ENCODE results near the gene COQ9. TPM values are rescaled to one million over a fixed set of nuclear protein-coding genes. Genes with fewer than 3 reads are reported as not detected.

Gene COQ9
- total RNA-seq, 1 experiment from 2014 or later: 67.4 TPM

- Histone ChIP-seq H3K4me3 (ENCODE audit: low read length) (no peak overlapping the region), H3K9me3 (ENCODE audit: low read length) (no peaks in the 10 kb centered on the region), H3K9me2 (replicated peaks; ENCODE audit: low read length) (no peaks in the 10 kb centered on the region), H2AFZ (ENCODE audit: low read length) (no peak overlapping the region), H3K9ac (ENCODE audit: low read length) (no peak overlapping the region), H4K20me1 (ENCODE audit: low read length) (no peaks in the 10 kb centered on the region), H3K79me2 (ENCODE audit: low read length) (peaks cover 26% of the 10 kb centered on the region), H3K36me3 (ENCODE audit: low read depth, low read length) (peaks cover 26% of the 10 kb centered on the region; the same call in 1 of the 2 replicates), H3F3A (ENCODE audit: low read length, unreplicated experiment) (no peaks in the 10 kb centered on the region), H3K4me1 (ENCODE audit: insufficient read depth, low read length) (no peaks in the 10 kb centered on the region), H3K27ac (ENCODE audit: low read length) (no peak overlapping the region), H3K27me3 (ENCODE audit: low read length) (no peaks in the 10 kb centered on the region), H3K4me2 (ENCODE audit: low read length) (no peak overlapping the region)
- ATAC-seq (no peak), DNase-seq (no peak)
- BruUV-seq (replicated peaks): no TSS peak
- intact Hi-C loops (cut with micrococcal nuclease): no loop called here
- TF ChIP-seq CTCF (conservative IDR thresholded peaks at IDR 0.05; ENCODE audit: low read depth, low read length) (no peak), EZH2 (IDR thresholded peaks at IDR 0.05; ENCODE audit: low read length, unreplicated experiment) (no peak), EZH2phosphoT487 (IDR thresholded peaks at IDR 0.05; ENCODE audit: borderline replicate concordance, low read length) (no peak)
- POLR2A ChIA-PET (ENCODE audit: unreplicated experiment): no interaction called here
- CTCF ChIA-PET: no interaction called here
Observed at GRCh38 chr16:57464523-57464922, 17.2 kb downstream of the COQ9 start.

- H3K27me3 ChIP-seq (ENCODE audit: low read length): no peaks in the 10 kb centered on the region
- no TSS peak for BruUV-seq (replicated peaks)
- no peak overlapping the region for H2AFZ ChIP-seq (ENCODE audit: low read length)
- DNase-seq: no peak
- intact Hi-C loops (cut with micrococcal nuclease): no loop called here
- POLR2A ChIA-PET (ENCODE audit: unreplicated experiment): no interaction called here
- H3K4me3 ChIP-seq (ENCODE audit: low read length): no peak overlapping the region
- CTCF ChIA-PET: no interaction called here
- H3K9ac ChIP-seq (ENCODE audit: low read length): no peak overlapping the region
- no peak for TF ChIP-seq CTCF (conservative IDR thresholded peaks at IDR 0.05; ENCODE audit: low read depth, low read length)
- TF ChIP-seq EZH2 (IDR thresholded peaks at IDR 0.05; ENCODE audit: low read length, unreplicated experiment): no peak
- no peak for TF ChIP-seq EZH2phosphoT487 (IDR thresholded peaks at IDR 0.05; ENCODE audit: borderline replicate concordance, low read length)
- ATAC-seq: no peak
- H3K9me3 ChIP-seq (ENCODE audit: low read length): no peaks in the 10 kb centered on the region
- peaks cover 43% of the 10 kb centered on the region; the same call in 1 of the 2 replicates for H3K36me3 ChIP-seq (ENCODE audit: low read depth, low read length)
- no peak overlapping the region for H3K4me2 ChIP-seq (ENCODE audit: low read length)
- no peaks in the 10 kb centered on the region for H3K4me1 ChIP-seq (ENCODE audit: insufficient read depth, low read length)
- H4K20me1 ChIP-seq (ENCODE audit: low read length): no peaks in the 10 kb centered on the region
- H3K9me2 ChIP-seq (replicated peaks; ENCODE audit: low read length): no peaks in the 10 kb centered on the region
- peaks cover 20% of the 10 kb centered on the region for H3K79me2 ChIP-seq (ENCODE audit: low read length)
- H3K27ac ChIP-seq (ENCODE audit: low read length): no peak overlapping the region
- no peaks in the 10 kb centered on the region for H3F3A ChIP-seq (ENCODE audit: low read length, unreplicated experiment)
Observed at GRCh38 chr16:57468346-57468745, 21.1 kb downstream of the COQ9 start.

GRCh38 chr16:57469046-57469445 lies 21.8 kb downstream of the COQ9 start:
- no peak overlapping the region for H2AFZ ChIP-seq (ENCODE audit: low read length)
- no peaks in the 10 kb centered on the region for H3K4me1 ChIP-seq (ENCODE audit: insufficient read depth, low read length)
- CTCF ChIA-PET: no interaction called here

More at GRCh38 chr16:57469046-57469445, 21.8 kb downstream of the COQ9 start:
- H3K79me2 ChIP-seq (ENCODE audit: low read length): peaks cover 13% of the 10 kb centered on the region
- H3K27me3 ChIP-seq (ENCODE audit: low read length): no peaks in the 10 kb centered on the region
- POLR2A ChIA-PET (ENCODE audit: unreplicated experiment): no interaction called here
- no peaks in the 10 kb centered on the region for H4K20me1 ChIP-seq (ENCODE audit: low read length)
- no peaks in the 10 kb centered on the region for H3K9me3 ChIP-seq (ENCODE audit: low read length)
- peaks cover 43% of the 10 kb centered on the region; the same call in 1 of the 2 replicates for H3K36me3 ChIP-seq (ENCODE audit: low read depth, low read length)
- no peak overlapping the region for H3K9ac ChIP-seq (ENCODE audit: low read length)
- ATAC-seq (no peak), DNase-seq (no peak)
- H3K4me3 ChIP-seq (ENCODE audit: low read length): no peak overlapping the region
- no TSS peak for BruUV-seq (replicated peaks)
- TF ChIP-seq EZH2 (IDR thresholded peaks at IDR 0.05; ENCODE audit: low read length, unreplicated experiment): no peak
- no peak for TF ChIP-seq CTCF (conservative IDR thresholded peaks at IDR 0.05; ENCODE audit: low read depth, low read length)
- TF ChIP-seq EZH2phosphoT487 (IDR thresholded peaks at IDR 0.05; ENCODE audit: borderline replicate concordance, low read length): no peak
- no peak overlapping the region for H3K4me2 ChIP-seq (ENCODE audit: low read length)
- H3F3A ChIP-seq (ENCODE audit: low read length, unreplicated experiment): no peaks in the 10 kb centered on the region
- no peak overlapping the region for H3K27ac ChIP-seq (ENCODE audit: low read length)
- no peaks in the 10 kb centered on the region for H3K9me2 ChIP-seq (replicated peaks; ENCODE audit: low read length)
- intact Hi-C loops (cut with micrococcal nuclease): no loop called here
